Osteocyte (in vitro differentiated cells): ENCODE measurements around the gene OBP2A. TPM values are rescaled to one million over a fixed set of nuclear protein-coding genes. Genes with fewer than 3 reads are reported as not detected.

Source experiments
- DNase-seq: peaks from one replicate; pipeline ENCODE4 v3.0.0; 2021; ENCODE audit warnings: mixed read lengths; ENCODE audit not compliant: unreplicated experiment; ENCODE audit errors: extremely low spot score
- H3K27ac Mint-ChIP-seq: one replicate; pipeline ENCODE4 v1.8.0; 2021; ENCODE audit warnings: mild to moderate bottlenecking, mixed read lengths; ENCODE audit not compliant: unreplicated experiment
- H3K27me3 Mint-ChIP-seq: one replicate; pipeline ENCODE4 v1.8.0; 2021; ENCODE audit warnings: mixed read lengths; ENCODE audit not compliant: unreplicated experiment
- H3K36me3 Mint-ChIP-seq: one replicate; pipeline ENCODE4 v1.8.0; 2021; ENCODE audit warnings: mixed read lengths; ENCODE audit not compliant: unreplicated experiment
- H3K4me1 Mint-ChIP-seq: one replicate; pipeline ENCODE4 v1.8.0; 2021; ENCODE audit warnings: mixed read lengths; ENCODE audit not compliant: unreplicated experiment
- H3K4me3 Mint-ChIP-seq: one replicate; pipeline ENCODE4 v1.8.0; 2021; ENCODE audit warnings: mild to moderate bottlenecking, moderate library complexity, mixed read lengths; ENCODE audit not compliant: unreplicated experiment
- H3K9me3 Mint-ChIP-seq: one replicate; pipeline ENCODE4 v1.8.0; 2021; ENCODE audit warnings: mixed read lengths; ENCODE audit not compliant: unreplicated experiment
- CTCF ChIP-seq: fragments of 200-600 bp; sonication (generic); IDR thresholded peaks from 2 replicates; pipeline ENCODE4 v1.5.0; 2021; ENCODE audit warnings: antibody characterized with exemption, mild to moderate bottlenecking, moderate library complexity
- total RNA-seq: library from RNA; stranded (reverse); gene quantifications from 2 replicates; pipeline ENCODE4 v1.2.1, GENCODE V29; 2021

The OBP2A gene
- total RNA-seq, 1 donor from 2014 or later: not detected

- H3K9me3 Mint-ChIP-seq: no peaks in the 10 kb centered on the region
- no peak overlapping the region for H3K27ac Mint-ChIP-seq
- H3K36me3 Mint-ChIP-seq: no peaks in the 10 kb centered on the region
- no peak overlapping the region for H3K4me3 Mint-ChIP-seq
- DNase-seq: peak; percentile 80
- H3K4me1 Mint-ChIP-seq: no peaks in the 10 kb centered on the region
- H3K27me3 Mint-ChIP-seq: peaks cover 2% of the 10 kb centered on the region
- TF ChIP-seq CTCF: no peak
These were observed 23.0 kb upstream of the OBP2A start for GRCh38 chr9:135522931-135523330.

- Mint-ChIP-seq H3K27ac (no peak overlapping the region), H3K4me1 (no peaks in the 10 kb centered on the region), H3K4me3 (no peak overlapping the region), H3K27me3 (no peaks in the 10 kb centered on the region), H3K9me3 (no peaks in the 10 kb centered on the region), H3K36me3 (no peaks in the 10 kb centered on the region)
- TF ChIP-seq CTCF: no peak
- DNase-seq: peak; percentile 78
These were observed 22.3 kb upstream of the OBP2A start for GRCh38 chr9:135523521-135524129.

- Mint-ChIP-seq H3K36me3 (no peaks in the 10 kb centered on the region), H3K27ac (no peak overlapping the region)
These were observed 21.6 kb upstream of the OBP2A start for GRCh38 chr9:135524130-135524861.

GRCh38 chr9:135525241-135526088 is 20.5 kb upstream of the OBP2A start:
- H3K4me3 Mint-ChIP-seq: no peak overlapping the region
- no peaks in the 10 kb centered on the region for H3K4me1 Mint-ChIP-seq
- H3K9me3 Mint-ChIP-seq: no peaks in the 10 kb centered on the region
- DNase-seq: peak; percentile 73
- TF ChIP-seq CTCF: no peak
- H3K27me3 Mint-ChIP-seq: no peaks in the 10 kb centered on the region
- no peaks in the 10 kb centered on the region for H3K36me3 Mint-ChIP-seq
- no peak overlapping the region for H3K27ac Mint-ChIP-seq

More at GRCh38 chr9:135524130-135524861, 21.6 kb upstream of the OBP2A start:
- H3K9me3 Mint-ChIP-seq: no peaks in the 10 kb centered on the region
- H3K4me3 Mint-ChIP-seq: no peak overlapping the region
- no peaks in the 10 kb centered on the region for H3K27me3 Mint-ChIP-seq
- H3K4me1 Mint-ChIP-seq: no peaks in the 10 kb centered on the region
- no peak for TF ChIP-seq CTCF
- peak; percentile 80 for DNase-seq
